ENCODE measurements around the gene BTBD17.

The BTBD17 gene

DNA sequence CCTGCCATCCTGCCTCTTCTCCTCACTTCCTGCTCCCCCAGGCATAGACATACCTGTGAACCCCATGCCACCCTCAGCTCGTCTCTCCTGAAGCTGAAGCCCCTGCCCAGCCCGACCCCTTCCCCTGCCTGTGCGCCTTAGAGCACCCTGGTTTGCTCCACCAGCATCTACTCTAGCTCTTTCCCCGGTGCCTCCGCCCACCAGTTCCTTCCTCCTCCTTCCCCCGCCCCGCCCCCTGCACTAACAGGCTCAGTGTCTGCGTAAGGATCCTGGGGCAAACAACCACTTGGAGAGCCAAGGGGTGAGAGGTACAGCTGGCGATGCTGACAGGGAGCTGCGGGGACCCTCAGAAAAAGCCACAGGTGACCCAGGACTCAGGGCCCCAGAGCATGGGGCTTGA, 7.6 kb upstream of the BTBD17 start:
- no peak for TF ChIP-seq CTCF (IDR thresholded peaks at IDR 0.05; ENCODE audit: control insufficient read depth, insufficient read depth, low read depth, low read length, missing control alignments)
- H3K4me3 ChIP-seq (ENCODE audit: control insufficient read depth, low read depth, low read length): no peak overlapping the region
- DNase-seq (ENCODE audit: low read depth): no peak

- no peak overlapping the region for H3K4me3 ChIP-seq (ENCODE audit: control insufficient read depth, low read depth, low read length)
- no peak for DNase-seq (ENCODE audit: low read depth)
- peak; percentile 98 for TF ChIP-seq CTCF (IDR thresholded peaks at IDR 0.05; ENCODE audit: control insufficient read depth, insufficient read depth, low read depth, low read length, missing control alignments)
These were observed 6.8 kb upstream of the BTBD17 start for GRCh38 chr17:74368341-74369081.

DNA sequence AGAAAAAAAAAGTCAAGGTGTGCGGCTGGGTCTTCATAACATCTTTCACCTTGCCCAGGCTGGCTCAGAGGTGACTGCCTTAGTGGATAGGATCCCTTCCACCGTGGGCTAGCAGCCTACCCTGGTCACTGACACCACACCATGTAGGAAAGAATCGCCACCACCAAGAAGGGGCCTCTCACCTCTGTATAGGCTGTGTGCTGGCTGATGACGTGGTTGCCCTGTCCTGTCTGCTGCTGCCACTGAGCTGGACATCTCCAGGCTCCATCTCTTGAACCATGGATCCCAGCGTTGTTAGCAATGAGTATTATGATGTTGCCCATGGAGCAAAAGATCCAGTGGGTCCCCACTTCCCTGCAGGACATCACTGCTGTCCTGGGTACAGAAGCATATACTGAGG, 5.5 kb upstream of the BTBD17 start, which contains the start of gene GPR142:
Gene GPR142, plus strand, starts transcription at position 301 of the 400 bp plus-strand sequence. CDS start 2,035 bp downstream, outside the sequence.
- TF ChIP-seq CTCF (IDR thresholded peaks at IDR 0.05; ENCODE audit: control insufficient read depth, insufficient read depth, low read depth, low read length, missing control alignments): no peak
- H3K4me3 ChIP-seq (ENCODE audit: control insufficient read depth, low read depth, low read length): no peak within 1 kb of the TSS

GRCh38 chr17:74362810-74363498, 1.3 kb upstream of the BTBD17 start:
- no peak overlapping the region for H3K4me3 ChIP-seq (ENCODE audit: control insufficient read depth, low read depth, low read length)
- TF ChIP-seq CTCF (IDR thresholded peaks at IDR 0.05; ENCODE audit: control insufficient read depth, insufficient read depth, low read depth, low read length, missing control alignments): no peak
- DNase-seq (ENCODE audit: low read depth): no peak

More for the DNA sequence above, 5.5 kb upstream of the BTBD17 start, which contains the start of gene GPR142:
- DNase-seq (ENCODE audit: low read depth): no peak

- no peak overlapping the region for H3K4me3 ChIP-seq (ENCODE audit: control insufficient read depth, low read depth, low read length)
- no peak for DNase-seq (ENCODE audit: low read depth)
- no peak for TF ChIP-seq CTCF (IDR thresholded peaks at IDR 0.05; ENCODE audit: control insufficient read depth, insufficient read depth, low read depth, low read length, missing control alignments)
These were observed 369 bp upstream of the BTBD17 start for GRCh38 chr17:74362069-74362405.

GRCh38 chr17:74360899-74361229, 804 bp downstream of the BTBD17 start:
- H3K4me3 ChIP-seq (ENCODE audit: control insufficient read depth, low read depth, low read length): no peak overlapping the region
- DNase-seq (ENCODE audit: low read depth): no peak
- no peak for TF ChIP-seq CTCF (IDR thresholded peaks at IDR 0.05; ENCODE audit: control insufficient read depth, insufficient read depth, low read depth, low read length, missing control alignments)

All from AG09309 (cell line).